ENCODE data around the gene DKKL1.

Gene DKKL1

GRCh38 chr19:49422407-49423070, 58.9 kb downstream of the DKKL1 start:
- peak; percentile 80 for DNase-seq (ENCODE audit: low read depth, low spot score)

- DNase-seq (ENCODE audit: low read depth, low spot score): no peak
Observed at GRCh38 chr19:49423071-49423984, 59.7 kb downstream of the DKKL1 start, which contains the start of gene PTH2. Gene PTH2 (minus strand): TSS chr19:49423441. CDS start chr19:49423339, 102 bp downstream.

DNA sequence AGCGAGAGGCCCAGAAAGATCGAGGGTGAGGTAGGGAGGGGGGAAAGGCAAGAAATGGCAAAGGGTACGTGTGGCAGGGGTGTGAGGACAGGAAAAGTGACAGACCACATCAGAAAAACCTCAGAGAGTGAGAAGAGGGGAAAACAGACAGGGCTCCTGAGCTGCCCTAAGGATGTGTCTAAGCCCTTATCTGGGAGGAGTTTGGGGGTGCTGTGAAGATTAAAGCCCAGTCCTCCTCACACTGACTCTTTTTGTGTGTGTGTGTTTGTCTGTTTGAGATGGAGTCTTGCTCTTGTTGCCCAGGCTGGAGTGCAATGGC, 60.3 kb downstream of the DKKL1 start:
- no peak for DNase-seq (ENCODE audit: low read depth, low spot score)
